Measurements from ENCODE around the gene TCEAL5.
"Not testable (repeated sequence)": the region's sequence is repeated elsewhere in the genome, so short reads cannot be mapped to it uniquely, and the experiment has no call there.

TCEAL5 gene

DNA sequence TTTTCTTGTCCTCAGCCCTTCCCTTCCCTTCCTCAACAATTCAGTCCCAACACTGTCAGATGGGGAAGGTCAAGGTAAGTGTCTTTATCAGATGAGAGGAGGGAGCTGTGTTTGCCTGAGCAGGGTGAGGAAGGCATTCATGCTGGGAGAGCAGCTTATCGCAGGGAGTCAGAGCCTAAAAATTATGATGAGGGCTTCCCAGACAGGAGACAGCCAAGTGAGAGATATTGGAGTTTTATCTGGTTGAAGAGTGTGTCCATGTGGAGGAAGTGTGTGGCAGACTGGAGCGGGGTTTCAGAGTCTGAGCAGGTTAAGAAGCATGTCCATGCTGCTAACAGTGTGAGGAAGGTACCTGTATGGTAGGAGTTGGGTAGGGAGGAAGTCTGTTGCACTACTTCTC lies 43.3 kb downstream of the TCEAL5 start:
- no peak for DNase-seq (ENCODE audit: low spot score)

- not testable (repeated sequence) for DNase-seq (ENCODE audit: low spot score)
Measured at GRCh38 chrX:103225918-103226317, 50.6 kb downstream of the TCEAL5 start.
